Ovary (tissue), 9 donors: ENCODE data around the gene SERPING1. TPM values are rescaled to one million over a fixed set of nuclear protein-coding genes. Genes with fewer than 3 reads are reported as not detected.

Source experiments
- DNase-seq, 5 donors: peaks; one replicate each; pipeline ENCODE4 v3.0.0-alpha.2; 2019 to 2020
- H3K27ac ChIP-seq, 2 donors: fragments of 200-600 bp; one replicate each; pipeline versions ENCODE4 v1.5.1 to v1.8.0; 2019 to 2022
- H3K27me3 ChIP-seq: fragments of 200-600 bp; one replicate; pipeline ENCODE4 v1.8.0; 2022
- H3K36me3 ChIP-seq: fragments of 200-600 bp; sonication (generic); one replicate; pipeline ENCODE4 v1.5.1; 2019
- H3K4me1 ChIP-seq: one replicate; pipeline ENCODE4 v1.8.1; 2013; ENCODE audit warnings: mild to moderate bottlenecking, moderate library complexity; ENCODE audit not compliant: insufficient read depth
- H3K4me3 ChIP-seq: fragments of 200-600 bp; sonication (generic); one replicate; pipeline ENCODE4 v1.5.1; 2017
- H3K9me3 ChIP-seq, 2 donors: fragments of 200-600 bp in 1 of 2; sonication (generic) in 1 of 2; one replicate each; pipeline versions ENCODE4 v1.5.1 to v1.8.1; 2013 to 2019; ENCODE audit warnings: mild to moderate bottlenecking in 1 of 2, moderate library complexity in 1 of 2
- EP300 ChIP-seq: sonication (generic); formaldehyde crosslinking; IDR thresholded peaks from one replicate; pipeline ENCODE4 v1.6.1; 2017; ENCODE audit warnings: antibody characterized with exemption
- POLR2A ChIP-seq: fragments of 450-650 bp; IDR thresholded peaks from one replicate; pipeline ENCODE4 v1.6.1; 2017; ENCODE audit warnings: antibody characterized with exemption, mild to moderate bottlenecking, moderate library complexity
- WGBS, 3 donors: extraction: QIAGEN DNeasy Blood & Tissue Kit in 1 of 3; methylation state at CpG; one replicate each; pipeline versions ENCODE4 v1.1.5 to v1.1.7; 2013 to 2017; 5-methylcytosine and 5-hydroxymethylcytosine counted together
- intact Hi-C, 4 donors: fragments of 100-400 bp; cut with DNase I; formaldehyde crosslinking; loops; one replicate each; pipeline versions ENCODE4 v1.11.0 to v1.15.1; 2022 to 2023
- polyA plus RNA-seq, 2 donors: library from polyadenylated mRNA; stranded (reverse); fragments of 200-250 nt in 1 of 2; fragments of 350-450 nt in 1 of 2; fragmentation: Illumina TruSeq in 1 of 2; extraction: RNeasy Lipid Tissue Mini Kit (QIAGEN cat#74804) in 1 of 2; gene quantifications; one replicate each; pipeline ENCODE4 v1.2.3, GENCODE V29; 2013 to 2014
- total RNA-seq, 7 donors: library from RNA; depleted of rRNA in 2 of 7; stranded (reverse); fragments of >200 nt in 2 of 7; fragmentation: NEBNext Ultra II Directional in 3 of 7; extraction: Animal tissue kit (Norgen Biotek cat#: 25700) in 3 of 7; gene quantifications; one replicate each; pipeline versions ENCODE4 v1.1.0 to v1.2.4, GENCODE V29; 2016 to 2023
- TF ChIP-seq, protein P1 (sequence below), 3 donors: fragments of 450-650 bp in 2 of 3; fragments of 200-600 bp in 1 of 3; IDR thresholded peaks; one replicate each; pipeline versions ENCODE4 v1.5.1 to v1.8.0; 2016 to 2022; ENCODE audit warnings: antibody characterized with exemption in 3 of 3, mild to moderate bottlenecking in 1 of 3
- donor health status: DM: no; HTN: no; CAD: no; lungs with moderate emphysema.
- donor health status: DM: no; HTN: no; CAD: no.
- donor health status: Bipolar disorder and iron deficiency.
- donor health status: DM: yes; HTN: yes; CAD: no.
- donor health status: DM: no; HTN: no; CAD: no.
- donor health status: DM: yes; HTN: yes; CAD: no.

The SERPING1 gene
- total and polyA plus RNA-seq, 9 donors: 454 to 2,358 (median 729) TPM

- no peak for TF ChIP-seq EP300
- TF ChIP-seq, protein P1, sequence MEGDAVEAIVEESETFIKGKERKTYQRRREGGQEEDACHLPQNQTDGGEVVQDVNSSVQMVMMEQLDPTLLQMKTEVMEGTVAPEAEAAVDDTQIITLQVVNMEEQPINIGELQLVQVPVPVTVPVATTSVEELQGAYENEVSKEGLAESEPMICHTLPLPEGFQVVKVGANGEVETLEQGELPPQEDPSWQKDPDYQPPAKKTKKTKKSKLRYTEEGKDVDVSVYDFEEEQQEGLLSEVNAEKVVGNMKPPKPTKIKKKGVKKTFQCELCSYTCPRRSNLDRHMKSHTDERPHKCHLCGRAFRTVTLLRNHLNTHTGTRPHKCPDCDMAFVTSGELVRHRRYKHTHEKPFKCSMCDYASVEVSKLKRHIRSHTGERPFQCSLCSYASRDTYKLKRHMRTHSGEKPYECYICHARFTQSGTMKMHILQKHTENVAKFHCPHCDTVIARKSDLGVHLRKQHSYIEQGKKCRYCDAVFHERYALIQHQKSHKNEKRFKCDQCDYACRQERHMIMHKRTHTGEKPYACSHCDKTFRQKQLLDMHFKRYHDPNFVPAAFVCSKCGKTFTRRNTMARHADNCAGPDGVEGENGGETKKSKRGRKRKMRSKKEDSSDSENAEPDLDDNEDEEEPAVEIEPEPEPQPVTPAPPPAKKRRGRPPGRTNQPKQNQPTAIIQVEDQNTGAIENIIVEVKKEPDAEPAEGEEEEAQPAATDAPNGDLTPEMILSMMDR (IDR thresholded peaks at IDR 0.05): no peak
- TF ChIP-seq POLR2A: no peak
- Histone ChIP-seq H3K36me3 (no peaks in the 10 kb centered on the region), H3K27ac (no peak overlapping the region), H3K4me1 (peaks cover 6% of the 10 kb centered on the region), H3K9me3 (no peaks in the 10 kb centered on the region), H3K27me3 (no peaks in the 10 kb centered on the region), H3K4me3 (no peak overlapping the region)
- 74 to 79% (median 78%) methylated on average over 5 of the region's 5 CpGs for WGBS, 3 donors
- intact Hi-C loops: no loop called here
- DNase-seq: no peak
These were observed 45.0 kb upstream of the SERPING1 start for GRCh38 chr11:57552479-57552878.

- 85 to 94% (median 93%) methylated on average over 2 of the region's 2 CpGs for WGBS, 3 donors
- DNase-seq: no peak
- H3K9me3 ChIP-seq: no peaks in the 10 kb centered on the region
- H3K4me3 ChIP-seq: no peak overlapping the region
- H3K4me1 ChIP-seq: no peaks in the 10 kb centered on the region
- H3K27me3 ChIP-seq: no peaks in the 10 kb centered on the region
- TF ChIP-seq POLR2A: no peak
- no peak for TF ChIP-seq EP300
- H3K36me3 ChIP-seq: no peaks in the 10 kb centered on the region
- no peak overlapping the region for H3K27ac ChIP-seq
- intact Hi-C loops: no loop called here
These were observed 42.1 kb upstream of the SERPING1 start for GRCh38 chr11:57555393-57555792.

DNA sequence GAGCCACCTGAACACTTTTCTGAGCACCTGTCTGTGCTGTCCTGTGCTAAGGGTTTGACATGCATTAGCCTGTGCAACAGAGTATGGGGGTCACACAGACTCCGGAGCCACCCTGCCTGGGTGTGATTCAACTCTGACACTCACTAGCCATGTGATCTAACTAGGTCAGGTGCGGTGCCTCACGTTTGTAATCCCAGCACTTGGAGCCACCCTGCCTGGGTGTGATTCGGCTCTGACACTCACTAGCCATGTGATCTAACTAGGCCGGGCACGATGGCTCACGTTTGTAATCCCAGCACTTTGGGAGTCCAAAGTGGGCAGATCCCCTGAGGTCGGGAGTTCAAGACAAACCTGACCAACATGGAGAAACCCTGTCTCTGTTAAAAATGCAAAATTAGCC lies 41.4 kb upstream of the SERPING1 start:
- 82 to 85% (median 82%) methylated on average over 8 of the region's 8 CpGs for WGBS, 3 donors
- TF ChIP-seq POLR2A (no peak), EP300 (no peak)
- TF ChIP-seq, protein P1 (IDR thresholded peaks at IDR 0.05): no peak
- no peak overlapping the region for H3K4me3 ChIP-seq
- H3K27me3 ChIP-seq: no peaks in the 10 kb centered on the region
- no peak for DNase-seq
- H3K4me1 ChIP-seq: no peaks in the 10 kb centered on the region
- no peaks in the 10 kb centered on the region for H3K9me3 ChIP-seq
- intact Hi-C loops: no loop called here
- H3K27ac ChIP-seq: no peak overlapping the region
- H3K36me3 ChIP-seq: no peaks in the 10 kb centered on the region

DNA sequence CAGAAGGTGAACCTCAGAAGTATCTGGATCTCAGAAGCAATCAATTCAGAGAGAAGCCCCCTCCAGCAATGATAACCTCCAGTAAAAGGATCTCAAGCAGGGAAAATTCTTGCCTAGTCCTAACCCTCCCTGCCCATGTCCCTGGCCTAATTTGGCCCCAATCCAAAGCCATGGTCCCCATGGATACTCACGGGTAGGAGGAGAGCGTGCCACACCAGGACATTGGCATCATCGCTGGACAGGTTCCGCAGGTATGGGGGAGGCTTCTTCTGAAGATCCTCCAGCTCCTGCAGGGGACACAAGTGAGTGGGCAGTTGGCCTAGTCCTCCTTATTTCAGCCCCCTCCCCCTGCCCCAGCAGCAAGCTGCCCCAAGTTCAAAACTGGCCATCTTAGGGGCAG lies 37.3 kb upstream of the SERPING1 start:
- intact Hi-C loops: no loop called here
- 88 to 92% (median 88%) methylated on average over 4 of the region's 4 CpGs for WGBS, 3 donors
- H3K27me3 ChIP-seq: no peaks in the 10 kb centered on the region
- TF ChIP-seq POLR2A (no peak), EP300 (no peak)
- TF ChIP-seq, protein P1 (IDR thresholded peaks at IDR 0.05): no peak
- peak in 1 of 5 donors; percentile 30 for DNase-seq
- no peaks in the 10 kb centered on the region for H3K9me3 ChIP-seq
- no peak overlapping the region for H3K27ac ChIP-seq
- no peaks in the 10 kb centered on the region for H3K4me1 ChIP-seq
- no peaks in the 10 kb centered on the region for H3K36me3 ChIP-seq
- H3K4me3 ChIP-seq: no peak overlapping the region

GRCh38 chr11:57562596-57562995 lies 34.9 kb upstream of the SERPING1 start:
- Histone ChIP-seq H3K9me3 (no peaks in the 10 kb centered on the region), H3K27ac (no peak overlapping the region), H3K4me3 (no peak overlapping the region), H3K27me3 (no peaks in the 10 kb centered on the region), H3K36me3 (no peaks in the 10 kb centered on the region), H3K4me1 (peaks cover 3% of the 10 kb centered on the region)
- TF ChIP-seq EP300: no peak
- TF ChIP-seq, protein P1 (IDR thresholded peaks at IDR 0.05): no peak
- no peak for TF ChIP-seq POLR2A
- WGBS, 3 donors: 54 to 70% (median 59%) methylated on average over 4 of the region's 4 CpGs
- intact Hi-C loops: no loop called here
- no peak for DNase-seq
